ENCODE results near the gene PPM1N. TPM values are rescaled to one million over a fixed set of nuclear protein-coding genes. Genes with fewer than 3 reads are reported as not detected.

PPM1N gene
- total and polyA plus RNA-seq, 2 of the 13 experiments (the other 11 are each of a cell fraction or from before 2014, with no cell fraction given), result 0.31 to 1.8 TPM

DNA sequence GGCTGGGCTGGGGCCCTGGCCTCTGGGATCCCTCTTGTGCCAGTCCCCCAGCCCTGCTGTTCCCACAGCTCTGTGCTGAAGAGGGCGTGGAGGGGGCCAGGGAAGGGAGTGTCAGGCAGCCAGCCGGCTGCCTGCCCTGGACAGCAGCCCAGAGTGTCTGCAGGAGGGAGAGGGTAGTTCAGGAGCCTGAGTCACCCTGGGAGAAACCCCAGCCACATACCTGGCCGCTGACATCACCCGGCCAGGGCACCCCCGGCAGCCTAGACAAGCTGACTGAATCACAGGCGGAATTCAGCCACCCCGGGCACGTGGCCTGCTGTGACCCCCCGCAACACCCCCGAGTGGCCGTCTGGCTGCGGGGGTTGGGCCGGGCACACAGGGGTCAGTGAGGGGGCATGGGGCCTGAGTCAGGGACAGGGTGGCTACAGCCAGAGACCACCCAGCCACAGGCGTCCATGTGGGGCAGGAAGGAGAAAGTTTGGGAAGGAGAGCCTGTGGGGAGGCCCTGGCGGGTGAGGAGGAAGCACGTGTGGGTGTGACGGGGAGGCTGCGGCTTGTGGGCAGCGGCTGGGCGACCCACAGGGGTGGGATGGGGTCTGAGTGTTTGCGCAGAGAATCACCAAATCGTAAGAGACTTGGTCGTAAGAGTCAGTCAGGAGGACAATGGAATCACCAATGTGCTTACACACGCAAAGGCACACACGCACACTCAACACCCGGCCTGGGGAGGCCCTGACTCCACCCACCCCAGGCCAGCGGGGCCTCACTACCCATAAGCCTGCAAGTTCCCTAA, 42.3 kb upstream of the PPM1N start (continued):
- TF ChIP-seq, protein P1, sequence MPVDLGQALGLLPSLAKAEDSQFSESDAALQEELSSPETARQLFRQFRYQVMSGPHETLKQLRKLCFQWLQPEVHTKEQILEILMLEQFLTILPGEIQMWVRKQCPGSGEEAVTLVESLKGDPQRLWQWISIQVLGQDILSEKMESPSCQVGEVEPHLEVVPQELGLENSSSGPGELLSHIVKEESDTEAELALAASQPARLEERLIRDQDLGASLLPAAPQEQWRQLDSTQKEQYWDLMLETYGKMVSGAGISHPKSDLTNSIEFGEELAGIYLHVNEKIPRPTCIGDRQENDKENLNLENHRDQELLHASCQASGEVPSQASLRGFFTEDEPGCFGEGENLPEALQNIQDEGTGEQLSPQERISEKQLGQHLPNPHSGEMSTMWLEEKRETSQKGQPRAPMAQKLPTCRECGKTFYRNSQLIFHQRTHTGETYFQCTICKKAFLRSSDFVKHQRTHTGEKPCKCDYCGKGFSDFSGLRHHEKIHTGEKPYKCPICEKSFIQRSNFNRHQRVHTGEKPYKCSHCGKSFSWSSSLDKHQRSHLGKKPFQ (CRISPR knock-in tag; IDR thresholded peaks at IDR 0.05; ENCODE audit: insufficient replicate concordance), result no peak
- TF ChIP-seq ATRX (CRISPR knock-in tag; IDR thresholded peaks at IDR 0.05; ENCODE audit: borderline replicate concordance) (no peak), ZNF3 (CRISPR knock-in tag; IDR thresholded peaks at IDR 0.05) (no peak), ZBTB7A (CRISPR knock-in tag; IDR thresholded peaks at IDR 0.05) (peak; percentile 87), ZNF766 (CRISPR knock-in tag; IDR thresholded peaks at IDR 0.05; ENCODE audit: borderline replicate concordance) (no peak), KLF6 (CRISPR knock-in tag; IDR thresholded peaks at IDR 0.05) (0 out of 2 replicates have a peak, but pooled peaks have one; percentile 55), ZHX2 (IDR thresholded peaks at IDR 0.05; ENCODE audit: low read depth) (no peak), ZHX2 (CRISPR knock-in tag; IDR thresholded peaks at IDR 0.05; ENCODE audit: borderline replicate concordance) (no peak), SAFB2 (CRISPR knock-in tag; IDR thresholded peaks at IDR 0.05; ENCODE audit: borderline replicate concordance, low read depth) (no peak), ZNF660 (CRISPR knock-in tag; IDR thresholded peaks at IDR 0.05; ENCODE audit: borderline replicate concordance, low read depth) (no peak), GTF2F1 (IDR thresholded peaks at IDR 0.05; ENCODE audit: low read length) (no peak), BORCS8-MEF2B (CRISPR knock-in tag; IDR thresholded peaks at IDR 0.05) (peak; percentile 36; the same call in 1 of the 2 replicates)
- TF ChIP-seq, protein P2, sequence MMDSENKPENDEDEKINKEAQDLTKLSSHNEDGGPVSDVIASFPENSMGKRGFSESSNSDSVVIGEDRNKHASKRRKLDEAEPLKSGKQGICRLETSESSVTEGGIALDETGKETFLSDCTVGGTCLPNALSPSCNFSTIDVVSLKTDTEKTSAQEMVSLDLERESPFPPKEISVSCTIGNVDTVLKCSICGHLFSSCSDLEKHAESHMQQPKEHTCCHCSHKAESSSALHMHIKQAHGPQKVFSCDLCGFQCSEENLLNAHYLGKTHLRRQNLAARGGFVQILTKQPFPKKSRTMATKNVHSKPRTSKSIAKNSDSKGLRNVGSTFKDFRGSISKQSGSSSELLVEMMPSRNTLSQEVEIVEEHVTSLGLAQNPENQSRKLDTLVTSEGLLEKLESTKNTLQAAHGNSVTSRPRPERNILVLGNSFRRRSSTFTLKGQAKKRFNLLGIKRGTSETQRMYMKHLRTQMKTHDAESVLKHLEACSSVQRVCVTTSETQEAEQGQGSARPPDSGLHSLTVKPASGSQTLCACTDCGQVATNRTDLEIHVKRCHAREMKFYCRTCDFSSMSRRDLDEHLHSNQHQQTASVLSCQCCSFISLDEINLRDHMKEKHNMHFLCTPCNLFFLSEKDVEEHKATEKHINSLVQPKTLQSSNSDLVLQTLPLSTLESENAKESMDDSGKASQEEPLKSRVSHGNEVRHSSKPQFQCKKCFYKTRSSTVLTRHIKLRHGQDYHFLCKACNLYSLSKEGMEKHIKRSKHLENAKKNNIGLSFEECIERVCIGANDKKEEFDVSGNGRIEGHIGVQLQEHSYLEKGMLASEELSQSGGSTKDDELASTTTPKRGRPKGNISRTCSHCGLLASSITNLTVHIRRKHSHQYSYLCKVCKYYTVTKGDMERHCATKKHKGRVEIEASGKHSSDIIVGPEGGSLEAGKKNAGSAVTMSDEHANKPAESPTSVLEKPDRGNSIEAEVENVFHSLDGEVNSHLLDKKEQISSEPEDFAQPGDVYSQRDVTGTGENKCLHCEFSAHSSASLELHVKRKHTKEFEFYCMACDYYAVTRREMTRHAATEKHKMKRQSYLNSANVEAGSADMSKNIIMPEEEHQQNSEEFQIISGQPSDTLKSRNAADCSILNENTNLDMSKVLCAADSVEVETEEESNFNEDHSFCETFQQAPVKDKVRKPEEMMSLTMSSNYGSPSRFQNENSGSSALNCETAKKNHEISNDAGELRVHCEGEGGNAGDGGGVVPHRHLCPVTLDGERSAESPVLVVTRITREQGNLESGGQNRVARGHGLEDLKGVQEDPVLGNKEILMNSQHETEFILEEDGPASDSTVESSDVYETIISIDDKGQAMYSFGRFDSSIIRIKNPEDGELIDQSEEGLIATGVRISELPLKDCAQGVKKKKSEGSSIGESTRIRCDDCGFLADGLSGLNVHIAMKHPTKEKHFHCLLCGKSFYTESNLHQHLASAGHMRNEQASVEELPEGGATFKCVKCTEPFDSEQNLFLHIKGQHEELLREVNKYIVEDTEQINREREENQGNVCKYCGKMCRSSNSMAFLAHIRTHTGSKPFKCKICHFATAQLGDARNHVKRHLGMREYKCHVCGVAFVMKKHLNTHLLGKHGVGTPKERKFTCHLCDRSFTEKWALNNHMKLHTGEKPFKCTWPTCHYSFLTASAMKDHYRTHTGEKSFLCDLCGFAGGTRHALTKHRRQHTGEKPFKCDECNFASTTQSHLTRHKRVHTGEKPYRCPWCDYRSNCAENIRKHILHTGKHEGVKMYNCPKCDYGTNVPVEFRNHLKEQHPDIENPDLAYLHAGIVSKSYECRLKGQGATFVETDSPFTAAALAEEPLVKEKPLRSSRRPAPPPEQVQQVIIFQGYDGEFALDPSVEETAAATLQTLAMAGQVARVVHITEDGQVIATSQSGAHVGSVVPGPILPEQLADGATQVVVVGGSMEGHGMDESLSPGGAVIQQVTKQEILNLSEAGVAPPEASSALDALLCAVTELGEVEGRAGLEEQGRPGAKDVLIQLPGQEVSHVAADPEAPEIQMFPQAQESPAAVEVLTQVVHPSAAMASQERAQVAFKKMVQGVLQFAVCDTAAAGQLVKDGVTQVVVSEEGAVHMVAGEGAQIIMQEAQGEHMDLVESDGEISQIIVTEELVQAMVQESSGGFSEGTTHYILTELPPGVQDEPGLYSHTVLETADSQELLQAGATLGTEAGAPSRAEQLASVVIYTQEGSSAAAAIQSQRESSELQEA (CRISPR knock-in tag; IDR thresholded peaks at IDR 0.05; ENCODE audit: not compliant biosample characterization), result peak; percentile 41
